ENCODE results near the gene TESK2. TPM values are rescaled to one million over a fixed set of nuclear protein-coding genes. Genes with fewer than 3 reads are reported as not detected.

The TESK2 gene
- total and polyA plus RNA-seq, 12 donors = 0.77 to 2.6 (median 1.3) TPM

DNA sequence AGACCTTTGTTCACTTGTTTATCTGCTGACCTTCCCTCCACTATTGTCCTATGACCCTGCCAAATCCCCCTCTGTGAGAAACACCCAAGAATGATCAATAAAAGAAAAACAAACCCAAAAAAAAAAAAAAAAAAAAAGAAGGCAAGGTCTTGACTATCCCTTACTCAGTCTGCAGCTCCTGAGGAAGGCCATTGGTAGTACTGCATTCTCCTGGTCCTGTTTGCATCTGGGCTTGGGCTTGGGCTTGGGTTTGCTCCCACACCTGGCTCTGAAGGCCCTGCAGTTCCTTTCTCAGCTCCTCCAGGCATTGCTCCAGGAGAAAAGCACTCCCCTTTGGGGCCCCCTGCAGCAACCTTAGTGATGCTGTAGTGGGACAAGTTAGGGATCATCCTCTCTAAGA lies 7.3 kb upstream of the TESK2 start:
- DNase-seq (no peak), ATAC-seq (no peak)
- TF ChIP-seq, protein P1, sequence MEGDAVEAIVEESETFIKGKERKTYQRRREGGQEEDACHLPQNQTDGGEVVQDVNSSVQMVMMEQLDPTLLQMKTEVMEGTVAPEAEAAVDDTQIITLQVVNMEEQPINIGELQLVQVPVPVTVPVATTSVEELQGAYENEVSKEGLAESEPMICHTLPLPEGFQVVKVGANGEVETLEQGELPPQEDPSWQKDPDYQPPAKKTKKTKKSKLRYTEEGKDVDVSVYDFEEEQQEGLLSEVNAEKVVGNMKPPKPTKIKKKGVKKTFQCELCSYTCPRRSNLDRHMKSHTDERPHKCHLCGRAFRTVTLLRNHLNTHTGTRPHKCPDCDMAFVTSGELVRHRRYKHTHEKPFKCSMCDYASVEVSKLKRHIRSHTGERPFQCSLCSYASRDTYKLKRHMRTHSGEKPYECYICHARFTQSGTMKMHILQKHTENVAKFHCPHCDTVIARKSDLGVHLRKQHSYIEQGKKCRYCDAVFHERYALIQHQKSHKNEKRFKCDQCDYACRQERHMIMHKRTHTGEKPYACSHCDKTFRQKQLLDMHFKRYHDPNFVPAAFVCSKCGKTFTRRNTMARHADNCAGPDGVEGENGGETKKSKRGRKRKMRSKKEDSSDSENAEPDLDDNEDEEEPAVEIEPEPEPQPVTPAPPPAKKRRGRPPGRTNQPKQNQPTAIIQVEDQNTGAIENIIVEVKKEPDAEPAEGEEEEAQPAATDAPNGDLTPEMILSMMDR (IDR thresholded peaks at IDR 0.05) = no peak
- Histone ChIP-seq H3K27me3 (no peaks in the 10 kb centered on the region), H3K27ac (no peak overlapping the region), H3K4me1 (peaks cover 0 to 32% (median 17%) of the 10 kb centered on the region in 9 donors), H3K4me3 (no peak overlapping the region), H3K9me3 (no peaks in the 10 kb centered on the region), H3K36me3 (peaks cover 0 to 18% (median 0%) of the 10 kb centered on the region in 9 donors)
- intact Hi-C loops (cut with DNase I) = loop anchor here in 3 of 10 donors (10.0 kb wide), 1 partner anchor 483 kb away; the partner anchor contains the start of genes HECTD3 (in 3 of the 3) and UROD (in 3 of the 3)

DNA sequence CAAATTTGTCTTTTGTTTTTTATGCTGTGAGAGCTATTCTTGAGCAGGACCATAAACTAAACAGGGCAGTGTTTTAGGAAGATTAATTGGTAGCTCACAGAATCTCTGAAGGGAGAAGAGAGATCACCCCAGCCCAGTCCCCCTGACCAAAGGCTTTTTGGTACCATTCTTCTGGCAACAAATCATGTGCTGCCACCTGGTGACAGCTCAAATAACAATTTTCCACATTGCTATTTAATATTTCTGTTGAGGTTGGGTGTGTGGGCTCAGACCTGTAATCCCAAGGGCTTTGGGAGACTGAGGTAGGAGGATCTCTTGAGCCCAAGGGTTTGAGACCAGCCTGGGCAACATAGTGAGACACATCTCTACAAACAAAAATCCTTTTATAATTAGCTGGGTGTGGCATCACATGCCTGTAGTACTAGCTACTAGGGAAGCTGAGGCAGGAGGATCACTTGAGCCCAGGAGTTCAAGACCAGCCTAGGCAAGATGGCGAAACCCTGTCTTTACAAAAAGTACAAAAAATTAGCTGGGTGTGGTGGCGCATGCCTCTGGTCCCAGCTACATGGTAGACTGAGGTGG lies 2.2 kb upstream of the TESK2 start:
- peaks cover 0 to 29% (median 11%) of the 10 kb centered on the region in 9 donors for H3K4me1 ChIP-seq
- ATAC-seq (no peak), DNase-seq (peak in 1 of 2 donors; percentile 61)
- 66 to 67% methylated on average over 2 of the region's 2 CpGs for WGBS, 2 donors
- H3K9me3 ChIP-seq = no peaks in the 10 kb centered on the region
- peaks cover 0 to 17% (median 0%) of the 10 kb centered on the region in 9 donors for H3K36me3 ChIP-seq
- H3K27ac ChIP-seq = no peak overlapping the region
- TF ChIP-seq, protein P1 (IDR thresholded peaks at IDR 0.05) = peak; percentile 43 to 75 (median 60)
- no peaks in the 10 kb centered on the region for H3K27me3 ChIP-seq
- intact Hi-C loops (cut with DNase I) = loop anchor here (1.0 to 10.0 kb wide), 8 partner anchors 131 to 481 kb away; partner anchors contain the start of genes HECTD3 (in 8 of the 10) and UROD (in 8 of the 10)
- no peak overlapping the region for H3K4me3 ChIP-seq

DNA sequence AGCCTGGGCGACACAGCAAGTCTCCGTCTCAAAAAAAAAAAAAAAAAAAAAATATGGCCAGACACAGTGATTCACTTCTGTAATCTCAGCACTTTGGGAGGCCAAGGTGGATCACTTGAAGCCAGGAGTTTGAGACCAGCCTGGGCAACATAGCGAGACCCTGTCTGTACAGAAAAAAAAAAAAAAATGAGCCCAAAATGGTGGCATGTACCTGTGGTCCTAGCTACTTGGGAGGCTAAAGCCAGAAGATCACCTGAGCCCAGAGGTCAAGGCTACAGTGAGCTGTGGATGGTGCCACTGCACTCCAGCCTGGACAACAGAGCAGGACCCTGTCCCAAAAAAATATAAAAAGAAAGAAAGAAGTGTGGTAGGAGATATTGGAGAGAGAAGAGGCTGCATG lies 1.7 kb upstream of the TESK2 start:
- Histone ChIP-seq H3K4me1 (peaks cover 0 to 29% (median 11%) of the 10 kb centered on the region in 9 donors), H3K36me3 (peaks cover 0 to 17% (median 0%) of the 10 kb centered on the region in 9 donors), H3K9me3 (no peaks in the 10 kb centered on the region), H3K4me3 (no peak overlapping the region), H3K27ac (no peak overlapping the region), H3K27me3 (no peaks in the 10 kb centered on the region)
- TF ChIP-seq, protein P1 (IDR thresholded peaks at IDR 0.05) = no peak
- 85 to 97% methylated on average over 3 of the region's 3 CpGs for WGBS, 2 donors
- ATAC-seq (no peak), DNase-seq (no peak)
- intact Hi-C loops (cut with DNase I) = loop anchor here (1.0 to 10.0 kb wide), 8 partner anchors 130 to 480 kb away; partner anchors contain the start of genes HECTD3 (in 8 of the 10) and UROD (in 8 of the 10)

DNA sequence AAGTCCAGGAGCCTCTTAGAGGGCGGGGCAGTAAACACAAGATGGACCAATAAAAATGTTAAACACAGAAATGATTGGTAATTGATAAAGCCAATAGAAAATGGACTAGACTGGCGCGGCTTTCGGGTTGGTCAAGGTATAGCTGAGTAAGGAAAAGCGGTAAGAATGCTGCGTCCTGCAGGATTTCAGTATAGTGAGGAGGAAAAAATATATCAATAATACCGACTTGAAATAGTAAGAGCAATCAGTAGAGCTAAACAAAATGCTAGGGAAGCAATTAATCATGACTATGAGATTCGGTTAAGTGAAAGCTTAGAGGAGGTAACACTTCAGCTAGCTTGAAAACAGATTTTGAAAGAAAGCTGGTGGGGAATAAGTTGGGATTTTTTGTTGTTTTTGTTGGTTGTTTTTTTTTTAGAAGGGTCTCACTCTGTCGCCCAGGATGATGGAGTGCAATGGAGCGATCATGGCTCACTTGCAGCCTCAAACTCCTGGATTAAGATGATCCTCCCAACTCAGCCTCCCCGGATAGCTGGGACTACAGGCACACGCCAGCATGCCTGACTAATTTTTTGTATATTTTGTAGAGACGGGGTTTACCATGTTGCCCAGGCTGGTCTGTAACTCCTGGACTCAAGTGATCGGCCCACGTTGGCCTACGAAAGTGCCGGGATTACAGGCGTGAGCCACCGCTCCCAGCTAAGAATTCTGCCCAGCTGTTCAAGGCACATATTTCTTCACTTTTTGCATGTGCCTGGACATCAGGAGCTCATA lies 711 bp upstream of the TESK2 start:
- Histone ChIP-seq H3K4me3 (peak overlapping the region in 9 of 10 donors; percentile 62 to 96 (median 87)), H3K27ac (peak overlapping the region in 4 of 10 donors; percentile 5 to 72 (median 40)), H3K27me3 (no peaks in the 10 kb centered on the region), H3K36me3 (peaks cover 0 to 17% (median 0%) of the 10 kb centered on the region in 9 donors), H3K9me3 (no peaks in the 10 kb centered on the region), H3K4me1 (peaks cover 0 to 29% (median 10%) of the 10 kb centered on the region in 9 donors)
- TF ChIP-seq, protein P1 (IDR thresholded peaks at IDR 0.05) = no peak
- DNase-seq (no peak), ATAC-seq (no peak)
- intact Hi-C loops (cut with DNase I) = loop anchor here (1.0 to 10.0 kb wide), 9 partner anchors 9 to 479 kb away; partner anchors contain the start of genes HECTD3 (in 8 of the 10), UROD (in 8 of the 10), CCDC163 (in 1 of the 10) and MMACHC (in 1 of the 10)
- 53 to 54% methylated on average over 19 of the region's 19 CpGs for WGBS, 2 donors

Measured in heart right ventricle (tissue), 16 donors.